ENCODE measurements around the gene AIG1. TPM values are rescaled to one million over a fixed set of nuclear protein-coding genes. Genes with fewer than 3 reads are reported as not detected.

The AIG1 gene
- total RNA-seq, 2 donors from 2014 or later = 32.9 to 53.6 TPM

DNA sequence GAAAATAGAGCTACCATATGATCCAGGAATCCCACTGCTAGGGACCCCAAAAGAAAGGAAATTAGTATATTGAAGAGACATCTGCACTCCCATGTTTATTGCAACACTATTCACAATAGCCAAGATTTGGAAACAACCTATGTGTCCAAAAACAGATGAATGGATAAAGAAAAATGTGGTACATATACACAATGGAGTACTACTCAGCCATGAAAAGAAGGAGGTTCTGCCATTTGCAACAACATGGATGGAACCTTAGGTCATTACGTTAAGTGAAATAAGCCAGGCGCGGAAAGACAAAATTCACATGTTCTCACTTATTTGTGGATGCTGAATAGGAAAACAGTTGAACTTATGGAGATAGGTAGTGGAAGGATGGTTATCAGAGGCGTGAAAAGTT, 252.5 kb downstream of the AIG1 start:
- Histone ChIP-seq H3K4me1 (ENCODE audit: control insufficient read depth in 1 of 2, low read depth in 2 of 2) (no peaks in the 10 kb centered on the region), H3K36me3 (no peaks in the 10 kb centered on the region), H3K27ac (no peak overlapping the region), H3K27me3 (replicated peaks; ENCODE audit: insufficient read depth) (no peaks in the 10 kb centered on the region), H3K9me3 (no peaks in the 10 kb centered on the region), H3K4me3 (no peak overlapping the region)
- TF ChIP-seq, protein P1, sequence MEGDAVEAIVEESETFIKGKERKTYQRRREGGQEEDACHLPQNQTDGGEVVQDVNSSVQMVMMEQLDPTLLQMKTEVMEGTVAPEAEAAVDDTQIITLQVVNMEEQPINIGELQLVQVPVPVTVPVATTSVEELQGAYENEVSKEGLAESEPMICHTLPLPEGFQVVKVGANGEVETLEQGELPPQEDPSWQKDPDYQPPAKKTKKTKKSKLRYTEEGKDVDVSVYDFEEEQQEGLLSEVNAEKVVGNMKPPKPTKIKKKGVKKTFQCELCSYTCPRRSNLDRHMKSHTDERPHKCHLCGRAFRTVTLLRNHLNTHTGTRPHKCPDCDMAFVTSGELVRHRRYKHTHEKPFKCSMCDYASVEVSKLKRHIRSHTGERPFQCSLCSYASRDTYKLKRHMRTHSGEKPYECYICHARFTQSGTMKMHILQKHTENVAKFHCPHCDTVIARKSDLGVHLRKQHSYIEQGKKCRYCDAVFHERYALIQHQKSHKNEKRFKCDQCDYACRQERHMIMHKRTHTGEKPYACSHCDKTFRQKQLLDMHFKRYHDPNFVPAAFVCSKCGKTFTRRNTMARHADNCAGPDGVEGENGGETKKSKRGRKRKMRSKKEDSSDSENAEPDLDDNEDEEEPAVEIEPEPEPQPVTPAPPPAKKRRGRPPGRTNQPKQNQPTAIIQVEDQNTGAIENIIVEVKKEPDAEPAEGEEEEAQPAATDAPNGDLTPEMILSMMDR (IDR thresholded peaks at IDR 0.05) = no peak
- no peak for ATAC-seq (ENCODE audit: insufficient number of reproducible peaks, low FRiP score, low read depth)
- DNase-seq (ENCODE audit: low spot score) = no peak

DNA sequence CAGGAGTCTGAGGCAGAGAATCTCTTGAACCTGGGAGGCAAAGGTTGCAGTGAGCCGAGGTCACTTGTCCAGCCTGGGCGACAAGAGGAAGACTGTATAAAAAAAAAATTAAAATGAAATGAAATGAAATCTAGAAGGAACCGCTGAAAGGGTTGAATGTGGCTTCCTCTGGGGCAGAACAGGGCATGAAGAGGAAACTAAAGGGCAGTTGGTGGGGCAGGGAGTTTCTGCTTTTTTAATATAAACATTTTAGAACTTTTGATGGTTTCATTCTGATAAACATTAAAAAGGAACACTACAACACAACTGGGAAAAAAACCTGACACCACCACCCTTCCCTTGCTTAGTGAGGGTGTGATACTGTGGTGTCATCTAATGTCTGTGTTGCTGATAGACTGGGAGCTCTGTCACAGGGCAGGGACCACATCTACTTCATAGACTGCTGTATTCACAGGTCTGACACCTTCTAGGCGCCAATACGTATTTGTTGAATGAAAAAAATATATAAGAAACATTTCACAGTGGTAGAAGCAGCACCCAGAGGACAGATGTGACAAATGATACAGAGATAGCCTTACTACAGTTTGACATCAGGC, 260.9 kb downstream of the AIG1 start:
- DNase-seq (ENCODE audit: low spot score) = no peak
- Histone ChIP-seq H3K36me3 (no peaks in the 10 kb centered on the region), H3K27me3 (replicated peaks; ENCODE audit: insufficient read depth) (no peaks in the 10 kb centered on the region), H3K9me3 (no peaks in the 10 kb centered on the region), H3K27ac (no peak overlapping the region), H3K4me1 (ENCODE audit: control insufficient read depth in 1 of 2, low read depth in 2 of 2) (no peaks in the 10 kb centered on the region), H3K4me3 (no peak overlapping the region)
- TF ChIP-seq, protein P1 (IDR thresholded peaks at IDR 0.05) = no peak
- ATAC-seq (ENCODE audit: insufficient number of reproducible peaks, low FRiP score, low read depth) = no peak

DNA sequence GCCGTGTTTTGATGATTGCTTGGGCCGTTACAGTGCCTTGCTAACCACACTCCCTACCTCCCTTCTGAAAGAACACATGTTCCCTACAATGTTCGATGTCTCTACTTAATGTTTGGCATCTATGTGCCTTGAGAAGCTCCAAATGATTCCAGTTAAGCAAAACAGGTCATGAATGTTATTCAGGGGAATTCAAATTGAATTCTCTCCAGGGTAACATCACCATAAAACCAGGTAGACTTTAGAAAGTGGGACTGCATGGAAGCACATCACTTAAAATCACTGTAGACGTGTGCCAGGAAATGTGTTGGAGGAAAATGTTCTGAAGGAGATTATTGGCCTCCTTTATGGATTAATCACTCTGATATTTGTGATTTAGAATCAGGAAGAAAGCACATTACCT, 261.7 kb downstream of the AIG1 start:
- DNase-seq (ENCODE audit: low spot score) = no peak
- no peaks in the 10 kb centered on the region for H3K27me3 ChIP-seq (replicated peaks; ENCODE audit: insufficient read depth)
- TF ChIP-seq, protein P1 (IDR thresholded peaks at IDR 0.05) = no peak
- no peak overlapping the region for H3K4me3 ChIP-seq
- no peak overlapping the region for H3K27ac ChIP-seq
- no peaks in the 10 kb centered on the region for H3K36me3 ChIP-seq
- H3K9me3 ChIP-seq = no peaks in the 10 kb centered on the region
- ATAC-seq (ENCODE audit: insufficient number of reproducible peaks, low FRiP score, low read depth) = no peak
- no peaks in the 10 kb centered on the region for H3K4me1 ChIP-seq (ENCODE audit: control insufficient read depth in 1 of 2, low read depth in 2 of 2)

DNA sequence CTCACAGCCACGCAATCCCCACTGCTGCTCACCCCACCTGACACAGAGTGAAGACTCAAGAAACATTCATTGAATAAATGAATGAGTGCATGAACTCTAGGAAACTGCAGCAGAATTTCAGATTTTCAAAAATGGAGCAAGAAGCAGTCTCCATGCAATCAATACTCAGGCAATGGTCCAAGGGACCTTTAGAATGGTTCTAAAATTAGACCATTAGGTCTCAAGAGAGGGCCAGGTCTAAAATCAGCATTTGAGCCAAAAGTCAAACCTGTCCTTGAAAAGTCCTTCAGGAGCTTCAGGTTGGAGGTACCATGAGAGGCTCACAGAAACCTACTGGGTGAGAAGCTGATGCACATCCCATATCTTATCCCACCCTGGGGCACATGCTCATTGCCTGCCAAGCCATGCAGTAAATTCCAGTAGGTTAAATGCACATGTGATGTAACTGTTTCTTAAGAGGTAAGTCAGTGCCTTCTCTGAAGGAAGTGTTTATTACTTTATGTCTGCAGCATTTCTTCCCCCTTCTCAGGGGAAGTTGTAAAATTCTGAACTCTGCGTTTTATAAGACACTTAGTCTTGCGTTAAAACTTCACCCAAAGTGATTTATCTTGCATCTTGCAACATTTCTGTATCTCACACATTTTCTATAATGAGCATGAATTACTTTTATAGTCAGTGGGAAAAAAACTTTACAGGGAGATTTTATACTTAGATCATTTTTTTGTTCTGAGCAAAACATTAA, 263.2 kb downstream of the AIG1 start:
- Histone ChIP-seq H3K4me1 (ENCODE audit: control insufficient read depth in 1 of 2, low read depth in 2 of 2) (no peaks in the 10 kb centered on the region), H3K36me3 (no peaks in the 10 kb centered on the region), H3K27me3 (replicated peaks; ENCODE audit: insufficient read depth) (no peaks in the 10 kb centered on the region), H3K27ac (no peak overlapping the region), H3K9me3 (no peaks in the 10 kb centered on the region), H3K4me3 (no peak overlapping the region)
- ATAC-seq (ENCODE audit: insufficient number of reproducible peaks, low FRiP score, low read depth) (no peak), DNase-seq (ENCODE audit: low spot score) (no peak)
- TF ChIP-seq, protein P1 (IDR thresholded peaks at IDR 0.05) = no peak

DNA sequence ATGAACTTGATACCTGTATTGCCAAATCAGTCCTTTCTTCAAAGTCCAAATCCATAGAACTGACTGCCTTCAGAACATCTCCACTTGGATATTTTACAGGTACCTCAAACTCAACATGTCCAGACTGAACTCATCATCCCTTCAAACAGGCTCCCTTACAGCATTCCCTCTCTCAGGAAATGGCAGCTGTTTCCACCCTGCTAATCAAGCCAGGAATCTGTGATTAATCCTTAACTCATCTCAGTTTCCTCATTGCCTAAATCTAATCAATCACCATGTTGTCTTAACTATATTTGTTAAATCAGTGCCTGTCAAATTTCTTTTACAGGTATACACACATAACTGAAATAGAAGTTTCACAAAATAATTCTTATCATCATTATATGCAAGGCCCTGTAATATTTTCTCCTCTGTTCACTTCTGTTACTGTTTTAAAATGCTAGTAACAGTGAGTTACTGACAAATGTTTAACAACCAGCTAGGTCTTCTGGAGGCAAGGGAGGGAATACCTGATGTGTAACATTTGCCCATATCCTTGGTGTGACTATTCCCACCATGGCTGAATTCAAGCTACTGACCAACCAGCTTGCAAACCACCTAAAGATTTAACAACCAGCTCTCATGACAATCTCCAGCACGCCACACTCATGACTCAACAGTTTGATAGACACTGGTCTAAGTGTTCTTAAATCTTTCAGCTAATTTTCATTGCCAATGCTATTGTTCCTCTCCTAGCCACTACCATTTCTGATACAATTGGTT, 264.9 kb downstream of the AIG1 start:
- Histone ChIP-seq H3K36me3 (no peaks in the 10 kb centered on the region), H3K27me3 (replicated peaks; ENCODE audit: insufficient read depth) (no peaks in the 10 kb centered on the region), H3K27ac (no peak overlapping the region), H3K4me1 (ENCODE audit: control insufficient read depth in 1 of 2, low read depth in 2 of 2) (no peaks in the 10 kb centered on the region), H3K9me3 (no peaks in the 10 kb centered on the region), H3K4me3 (no peak overlapping the region)
- ATAC-seq (ENCODE audit: insufficient number of reproducible peaks, low FRiP score, low read depth) (no peak), DNase-seq (ENCODE audit: low spot score) (no peak)
- TF ChIP-seq, protein P1 (IDR thresholded peaks at IDR 0.05) = no peak

Data from thoracic aorta (tissue), 2 donors.